KOPT-K1 (cell line): ENCODE results near the gene GRM7.
"Not testable (repeated sequence)": the region's sequence is repeated elsewhere in the genome, so short reads cannot be mapped to it uniquely, and the experiment has no call there.

Experiments
- H3K27ac ChIP-seq: fragments of 200-600 bp; sonication (generic); 2 replicates; pipeline ENCODE4 v1.5.1; 2016; ENCODE audit warnings: antibody characterized with exemption, mild to moderate bottlenecking, low read depth, low read length; ENCODE audit not compliant: poor library complexity, severe bottlenecking
- H3K36me3 ChIP-seq: fragments of 200-600 bp; sonication (generic); 2 replicates; pipeline ENCODE4 v1.5.1; 2017; ENCODE audit warnings: antibody characterized with exemption, mild to moderate bottlenecking, low read length, moderate library complexity; ENCODE audit not compliant: insufficient read depth
- H3K9me3 ChIP-seq: fragments of 200-600 bp; sonication (generic); 2 replicates; pipeline ENCODE4 v1.5.1; 2017; ENCODE audit warnings: antibody characterized with exemption, low read length, mild to moderate bottlenecking; ENCODE audit not compliant: insufficient read depth, poor library complexity, severe bottlenecking

The GRM7 gene

DNA sequence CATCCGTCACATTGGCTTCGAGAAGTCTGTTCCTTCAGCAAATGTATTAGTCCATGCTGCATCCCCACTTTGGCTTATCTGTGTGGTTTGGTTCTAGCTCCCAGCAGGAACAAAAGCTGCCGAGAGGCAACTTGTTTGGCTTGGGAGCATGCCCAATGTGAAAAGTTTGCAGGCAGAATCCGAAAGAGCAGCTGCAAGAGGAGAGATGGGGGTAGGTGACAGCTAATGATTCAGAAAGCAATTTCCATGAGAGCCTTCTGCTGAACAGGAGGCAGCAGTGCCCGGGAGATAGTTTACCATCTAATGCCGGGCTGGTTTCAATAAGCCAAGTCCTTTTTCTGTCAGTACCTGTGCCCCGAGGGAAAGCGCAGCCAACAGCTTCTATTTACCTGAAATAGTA, 60.2 kb downstream of the GRM7 start:
- H3K27ac ChIP-seq, result no peak overlapping the region
- no peaks in the 10 kb centered on the region for H3K36me3 ChIP-seq
- no peaks in the 10 kb centered on the region for H3K9me3 ChIP-seq

DNA sequence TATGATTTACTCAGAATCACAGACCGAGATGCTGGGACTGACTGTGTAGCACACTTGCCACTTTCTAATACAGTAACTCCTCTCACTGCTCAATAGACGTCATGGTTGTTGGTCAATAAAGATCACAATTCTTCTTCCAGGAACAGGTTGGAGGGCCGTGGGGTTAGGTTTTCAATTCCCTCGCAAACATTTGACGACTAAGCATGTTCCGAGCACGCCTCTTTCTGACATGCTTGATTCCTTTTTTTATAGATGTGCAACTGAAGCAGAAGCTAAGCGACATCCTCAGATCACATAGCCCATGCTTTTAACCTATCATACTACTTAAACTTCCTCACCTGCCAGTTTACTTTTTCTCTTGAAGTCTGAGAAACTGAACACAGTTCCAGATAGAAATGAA, 61.0 kb downstream of the GRM7 start:
- Histone ChIP-seq H3K9me3 (no peaks in the 10 kb centered on the region), H3K27ac (no peak overlapping the region), H3K36me3 (no peaks in the 10 kb centered on the region)

DNA sequence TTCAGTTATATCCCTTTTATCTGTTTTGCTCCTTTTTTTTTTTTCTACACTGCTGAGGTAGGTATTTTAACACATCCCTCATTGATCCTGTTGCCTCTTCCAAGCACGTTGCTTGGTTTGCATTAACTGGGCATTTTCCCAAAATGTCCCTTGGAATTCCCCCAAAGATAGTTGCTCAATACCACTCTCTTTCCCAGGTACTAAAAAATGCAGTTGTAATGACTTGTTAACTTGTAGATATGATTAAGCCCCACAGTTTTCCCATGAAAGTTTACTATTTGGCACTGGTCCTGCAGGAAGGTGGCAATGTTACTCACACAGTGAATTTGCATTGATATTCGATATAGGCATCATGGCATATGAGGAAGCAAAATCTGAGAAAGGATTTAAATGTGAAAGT, 67.1 kb downstream of the GRM7 start:
- Histone ChIP-seq H3K36me3 (no peaks in the 10 kb centered on the region), H3K27ac (no peak overlapping the region), H3K9me3 (no peaks in the 10 kb centered on the region)

DNA sequence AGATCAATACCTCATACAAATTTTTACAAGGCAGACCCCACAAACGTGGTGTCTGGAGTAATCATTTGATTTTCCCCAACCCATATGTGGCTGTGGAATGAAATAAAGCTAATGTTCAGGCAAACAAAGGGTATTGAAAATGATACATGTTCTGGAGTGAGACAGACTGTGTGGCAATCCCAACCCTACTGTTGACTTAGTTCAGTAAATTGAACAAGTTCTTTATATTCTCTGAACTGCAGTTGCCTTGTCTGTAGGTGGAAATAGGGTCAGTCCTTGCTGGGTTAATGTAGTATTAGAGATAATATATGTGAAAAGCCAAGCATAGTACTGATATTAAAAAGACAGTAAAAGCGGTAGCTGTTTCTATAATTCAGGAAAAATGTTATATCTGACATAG, 69.0 kb downstream of the GRM7 start:
- Histone ChIP-seq H3K36me3 (no peaks in the 10 kb centered on the region), H3K9me3 (no peaks in the 10 kb centered on the region), H3K27ac (no peak overlapping the region)

DNA sequence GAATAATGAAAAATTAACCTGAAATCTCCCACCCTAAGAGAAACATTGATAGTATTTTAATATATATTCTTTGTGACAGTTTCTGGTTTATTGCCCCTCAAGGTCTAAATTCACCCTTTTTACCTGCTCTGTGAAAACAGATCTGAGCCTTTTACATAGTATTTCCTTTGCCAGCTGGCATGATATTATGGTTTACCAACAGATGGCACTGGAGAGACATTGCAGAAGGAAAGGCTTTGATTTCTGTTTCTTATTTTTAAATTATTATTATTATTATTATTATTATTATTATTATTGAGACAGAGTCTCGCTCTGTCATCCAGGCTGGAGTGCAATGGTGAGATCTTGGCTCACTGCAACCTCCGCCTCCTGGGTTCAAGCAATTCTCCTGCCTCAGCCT, 74.5 kb downstream of the GRM7 start:
- H3K27ac ChIP-seq, H3K36me3 ChIP-seq, H3K9me3 ChIP-seq: not testable (repeated sequence)

DNA sequence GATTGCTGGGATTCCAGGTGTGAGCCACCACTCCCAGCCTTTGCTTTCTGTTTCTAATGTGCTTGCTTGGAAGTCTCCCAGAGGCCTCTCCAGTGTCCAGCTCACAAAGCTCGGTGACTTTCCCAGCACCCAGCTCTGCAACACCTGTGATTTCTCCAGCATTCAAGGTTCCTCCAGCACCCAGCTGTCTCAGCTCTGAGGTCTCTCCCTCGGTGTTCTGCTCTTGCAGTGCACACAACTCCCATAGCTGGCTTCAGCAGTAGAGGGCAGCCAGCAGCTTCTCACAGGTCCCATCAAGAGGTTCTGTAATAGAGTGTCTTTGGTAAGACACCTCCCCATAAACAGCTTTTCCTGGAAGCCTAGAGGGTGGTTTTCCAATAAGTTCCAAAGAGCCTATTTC, 75.1 kb downstream of the GRM7 start:
- Histone ChIP-seq H3K9me3 (no peaks in the 10 kb centered on the region), H3K27ac (no peak overlapping the region)

DNA sequence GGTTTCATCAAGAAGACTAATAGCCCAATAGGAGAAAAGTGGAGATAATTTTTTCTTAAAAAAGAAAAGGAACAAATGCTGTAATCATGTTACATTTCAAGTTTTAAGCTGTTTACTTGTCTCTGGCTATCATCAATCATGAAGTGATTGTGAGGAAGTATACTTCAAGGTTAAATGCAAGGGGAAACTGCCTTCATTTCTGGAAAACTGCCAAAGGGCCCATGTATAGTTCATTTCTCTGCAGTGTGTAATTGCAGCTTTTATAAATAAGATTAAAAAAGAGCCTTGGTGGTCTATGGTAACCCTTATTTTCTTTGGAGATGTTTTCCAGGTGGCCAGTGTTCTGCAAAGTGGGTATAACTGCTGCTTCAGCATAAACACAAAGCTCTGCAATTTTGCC, 101.9 kb downstream of the GRM7 start:
- Histone ChIP-seq H3K36me3 (no peaks in the 10 kb centered on the region), H3K9me3 (no peaks in the 10 kb centered on the region), H3K27ac (no peak overlapping the region)

More for the DNA sequence above, 75.1 kb downstream of the GRM7 start:
- H3K36me3 ChIP-seq, result no peaks in the 10 kb centered on the region

DNA sequence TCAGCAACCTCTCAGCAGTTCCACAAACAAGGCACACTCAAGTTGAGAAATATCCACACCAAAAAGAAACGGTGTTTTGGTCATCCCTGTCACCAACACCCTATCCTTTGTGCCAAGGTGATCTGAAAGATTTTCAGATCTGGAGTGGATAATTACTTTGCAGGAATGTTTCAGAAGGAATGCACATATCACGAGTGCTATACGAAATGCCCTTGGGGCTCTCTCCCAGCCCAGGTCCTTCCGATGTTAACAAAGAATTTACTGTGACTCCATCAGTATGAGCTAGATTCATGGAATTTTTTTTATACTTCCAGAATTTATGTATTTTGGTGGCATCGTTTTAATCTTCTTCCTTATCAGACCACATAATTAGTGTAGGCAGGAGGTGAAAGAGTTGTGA, 105.0 kb downstream of the GRM7 start:
- no peaks in the 10 kb centered on the region for H3K36me3 ChIP-seq
- H3K9me3 ChIP-seq, result no peaks in the 10 kb centered on the region
- no peak overlapping the region for H3K27ac ChIP-seq

DNA sequence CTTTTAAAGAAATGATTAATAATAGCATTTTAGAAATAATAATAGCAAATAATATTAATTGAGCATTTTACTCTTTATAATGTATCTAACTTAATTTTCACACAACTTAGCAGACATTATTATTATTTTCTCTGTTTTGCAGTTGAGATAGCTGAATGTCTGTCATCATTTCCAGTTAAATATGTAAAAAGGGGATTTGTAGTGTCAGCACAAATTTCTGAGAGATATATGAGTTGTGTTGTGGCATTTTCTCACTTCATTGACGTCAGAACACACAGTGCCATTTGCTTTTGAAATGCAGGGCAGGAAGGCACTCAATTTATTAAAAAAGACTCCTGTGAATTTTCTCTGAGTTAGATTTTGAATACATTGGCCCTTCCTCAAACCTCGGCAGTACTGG, 111.0 kb downstream of the GRM7 start:
- no peaks in the 10 kb centered on the region for H3K9me3 ChIP-seq
- no peak overlapping the region for H3K27ac ChIP-seq
- no peaks in the 10 kb centered on the region for H3K36me3 ChIP-seq

DNA sequence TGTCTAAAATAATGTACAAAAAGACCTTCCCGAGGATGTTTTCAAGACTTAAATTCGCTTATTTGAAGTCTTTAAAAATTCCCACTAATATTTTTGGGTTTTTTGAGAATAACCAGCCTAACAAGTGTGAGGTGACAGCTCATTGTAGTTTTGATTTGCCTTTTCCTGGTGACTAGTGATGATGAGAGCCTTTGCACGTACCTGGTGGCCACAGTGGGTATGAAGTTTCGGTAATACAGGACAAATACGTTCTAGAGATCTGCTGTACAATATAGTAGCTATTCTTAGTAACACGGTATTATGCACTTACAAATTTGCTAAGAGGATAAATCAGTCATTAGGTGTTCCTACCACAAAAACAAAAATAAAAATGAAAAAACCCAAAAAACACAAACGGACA, 124.9 kb downstream of the GRM7 start:
- Histone ChIP-seq H3K9me3 (no peaks in the 10 kb centered on the region), H3K36me3 (no peaks in the 10 kb centered on the region)

DNA sequence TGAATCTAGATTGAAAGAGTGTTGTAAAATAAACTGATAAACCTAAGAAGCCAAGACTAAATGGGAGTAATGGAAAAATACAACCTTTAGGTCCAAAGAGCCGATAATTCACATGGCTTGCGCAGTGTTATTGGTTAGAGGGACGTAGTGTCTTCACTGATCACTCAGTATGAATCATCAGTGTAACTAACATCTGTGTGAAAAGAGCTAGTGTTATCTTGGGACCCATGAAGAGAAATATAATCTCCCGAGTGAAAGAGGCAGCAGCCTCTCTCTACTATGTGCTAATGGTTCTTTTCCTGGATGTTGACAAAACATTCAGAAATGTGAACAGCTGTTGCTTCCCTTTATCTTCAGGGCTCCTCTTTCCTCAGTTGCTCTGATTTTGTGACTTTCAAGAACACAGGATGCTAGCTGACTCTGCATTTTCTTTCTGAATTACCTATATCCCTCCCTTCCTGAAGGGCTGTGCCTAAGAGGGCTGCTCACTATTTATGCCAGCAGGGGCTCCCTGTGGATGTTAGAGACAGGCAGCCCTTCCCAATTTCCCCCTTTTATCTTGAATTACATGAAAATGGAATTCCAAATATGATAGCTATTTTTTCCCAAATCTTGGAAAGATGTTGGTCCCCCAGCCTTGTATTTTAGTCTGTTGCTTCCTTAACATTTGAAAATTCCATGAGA, 128.8 kb downstream of the GRM7 start:
- no peaks in the 10 kb centered on the region for H3K9me3 ChIP-seq
- H3K36me3 ChIP-seq, result no peaks in the 10 kb centered on the region
- no peak overlapping the region for H3K27ac ChIP-seq

More for the DNA sequence above, 124.9 kb downstream of the GRM7 start:
- no peak overlapping the region for H3K27ac ChIP-seq

DNA sequence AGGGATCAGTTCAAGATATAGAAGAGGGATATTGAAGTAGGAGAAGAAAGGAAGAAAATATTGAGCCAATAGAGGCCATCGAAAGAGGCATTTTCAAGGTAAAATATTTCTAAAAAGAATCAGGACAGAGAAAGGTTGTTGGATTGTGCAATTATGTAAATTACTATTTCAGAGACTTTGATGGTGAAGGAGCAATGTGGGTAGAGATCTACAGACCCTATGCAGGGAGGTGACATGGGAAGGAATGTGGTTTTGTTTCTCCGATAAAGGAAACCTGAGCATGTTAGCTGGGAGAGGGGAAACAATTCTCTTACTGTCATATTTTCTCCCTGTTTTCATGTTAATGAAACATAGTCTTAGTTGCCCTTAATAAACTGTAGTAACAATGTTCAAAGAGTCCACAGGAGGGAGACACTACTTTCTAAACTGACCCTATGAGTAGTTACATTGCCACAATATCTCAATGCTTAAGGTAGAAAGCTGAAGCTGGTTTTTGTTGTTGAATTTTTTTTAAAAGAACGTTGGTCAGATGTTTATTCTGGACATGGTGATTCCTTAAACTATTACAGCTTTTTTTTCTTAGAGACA, 133.3 kb downstream of the GRM7 start:
- Histone ChIP-seq H3K27ac (no peak overlapping the region), H3K36me3 (no peaks in the 10 kb centered on the region), H3K9me3 (peaks cover 5% of the 10 kb centered on the region)

DNA sequence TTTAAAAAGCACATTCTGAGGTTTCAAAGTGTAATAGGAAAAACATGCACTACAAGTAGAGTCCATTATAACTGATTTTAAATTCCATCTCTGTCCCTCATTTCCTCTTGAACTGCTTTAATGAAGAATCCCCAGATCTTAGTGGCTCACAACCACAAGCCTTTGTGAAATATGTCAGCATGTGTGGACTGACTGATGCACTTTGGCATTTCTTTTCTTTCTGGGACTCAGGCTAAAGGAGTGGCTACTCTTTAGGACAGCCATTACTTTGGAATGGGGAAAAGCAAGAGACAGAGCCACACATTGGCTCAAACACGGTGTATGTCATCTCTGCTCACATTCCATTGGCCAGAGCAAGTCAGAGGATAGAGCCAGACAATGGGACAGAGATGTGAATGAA, 139.6 kb downstream of the GRM7 start:
- Histone ChIP-seq H3K36me3 (no peaks in the 10 kb centered on the region), H3K9me3 (peaks cover 5% of the 10 kb centered on the region), H3K27ac (no peak overlapping the region)

DNA sequence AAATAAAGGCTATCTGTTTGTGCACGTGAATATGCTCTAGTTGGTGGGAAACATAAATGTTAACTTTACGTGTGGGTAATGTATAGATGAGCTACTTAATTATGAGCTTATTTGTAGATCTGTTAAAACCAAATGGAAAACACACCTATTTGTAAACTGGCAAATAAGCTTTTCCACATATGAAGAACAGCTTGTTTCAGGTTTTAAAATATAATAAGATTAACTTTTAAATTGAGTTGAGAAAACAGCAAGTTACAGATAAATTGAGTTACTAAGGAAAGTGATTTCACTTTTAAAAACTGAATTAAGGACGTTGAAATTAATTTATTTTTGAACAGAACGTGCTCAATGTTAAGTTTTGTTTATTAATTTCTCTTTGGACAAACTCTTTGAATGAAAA, 140.5 kb downstream of the GRM7 start:
- Histone ChIP-seq H3K27ac (no peak overlapping the region), H3K9me3 (peaks cover 5% of the 10 kb centered on the region), H3K36me3 (no peaks in the 10 kb centered on the region)

DNA sequence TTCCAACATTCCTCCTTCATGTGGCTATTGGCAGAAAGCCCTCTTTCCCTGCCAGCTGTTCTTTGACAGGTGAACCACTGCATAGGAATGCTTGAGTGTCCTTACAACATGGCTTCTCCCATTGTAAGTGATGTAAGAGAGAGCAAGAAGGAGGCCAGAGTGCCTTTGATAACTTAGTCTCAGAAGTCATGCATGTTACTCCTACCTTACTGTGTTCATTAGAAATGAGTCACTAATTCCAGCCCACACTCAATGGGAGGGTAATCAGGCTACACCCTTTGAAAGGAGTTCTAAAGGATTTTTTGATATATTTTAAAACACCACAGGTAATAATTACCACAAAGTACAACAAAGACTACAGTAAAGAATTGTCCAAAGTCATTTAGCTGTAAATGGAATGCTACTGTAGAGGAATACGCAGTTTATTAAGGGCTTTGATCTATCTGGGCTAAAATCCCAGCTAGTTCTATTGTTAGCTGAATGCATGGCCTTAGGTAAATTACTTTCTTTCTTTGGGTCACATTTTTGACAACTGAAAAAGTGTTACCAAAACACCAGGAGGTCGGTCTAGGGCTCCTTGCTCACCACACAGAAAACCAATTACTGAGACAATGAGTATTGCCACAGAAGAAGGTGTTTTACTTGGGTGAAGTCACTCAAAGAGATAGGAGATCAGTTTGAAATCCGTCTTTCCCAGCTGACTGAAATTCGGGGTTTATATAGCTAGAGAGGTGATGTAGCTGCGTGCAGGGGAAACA, 154.9 kb downstream of the GRM7 start:
- H3K36me3 ChIP-seq, result no peaks in the 10 kb centered on the region
- H3K9me3 ChIP-seq, result no peaks in the 10 kb centered on the region
- H3K27ac ChIP-seq, result no peak overlapping the region
